ENCODE results near the gene RPP25. TPM values are rescaled to one million over a fixed set of nuclear protein-coding genes. Genes with fewer than 3 reads are reported as not detected.

The RPP25 gene
- total and polyA plus RNA-seq, 2 of the 13 experiments (the other 11 are each of a cell fraction or from before 2014, with no cell fraction given) = 0.05 to 0.11 TPM

GRCh38 chr15:74995182-74995778 is 38.7 kb upstream of the RPP25 start, which contains the start of gene SCAMP5 (continued):
- TF ChIP-seq EZH2 (conservative IDR thresholded peaks at IDR 0.05; ENCODE audit: low read depth, low read length) = no peak
- TF ChIP-seq, protein P1, sequence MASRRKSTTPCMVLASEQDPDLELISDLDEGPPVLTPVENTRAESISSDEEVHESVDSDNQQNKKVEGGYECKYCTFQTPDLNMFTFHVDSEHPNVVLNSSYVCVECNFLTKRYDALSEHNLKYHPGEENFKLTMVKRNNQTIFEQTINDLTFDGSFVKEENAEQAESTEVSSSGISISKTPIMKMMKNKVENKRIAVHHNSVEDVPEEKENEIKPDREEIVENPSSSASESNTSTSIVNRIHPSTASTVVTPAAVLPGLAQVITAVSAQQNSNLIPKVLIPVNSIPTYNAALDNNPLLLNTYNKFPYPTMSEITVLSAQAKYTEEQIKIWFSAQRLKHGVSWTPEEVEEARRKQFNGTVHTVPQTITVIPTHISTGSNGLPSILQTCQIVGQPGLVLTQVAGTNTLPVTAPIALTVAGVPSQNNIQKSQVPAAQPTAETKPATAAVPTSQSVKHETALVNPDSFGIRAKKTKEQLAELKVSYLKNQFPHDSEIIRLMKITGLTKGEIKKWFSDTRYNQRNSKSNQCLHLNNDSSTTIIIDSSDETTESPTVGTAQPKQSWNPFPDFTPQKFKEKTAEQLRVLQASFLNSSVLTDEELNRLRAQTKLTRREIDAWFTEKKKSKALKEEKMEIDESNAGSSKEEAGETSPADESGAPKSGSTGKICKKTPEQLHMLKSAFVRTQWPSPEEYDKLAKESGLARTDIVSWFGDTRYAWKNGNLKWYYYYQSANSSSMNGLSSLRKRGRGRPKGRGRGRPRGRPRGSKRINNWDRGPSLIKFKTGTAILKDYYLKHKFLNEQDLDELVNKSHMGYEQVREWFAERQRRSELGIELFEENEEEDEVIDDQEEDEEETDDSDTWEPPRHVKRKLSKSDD (CRISPR knock-in tag; IDR thresholded peaks at IDR 0.05; ENCODE audit: low read depth) = peak; percentile 75
- TF ChIP-seq ZFP62 (CRISPR knock-in tag; IDR thresholded peaks at IDR 0.05) = no peak
- TF ChIP-seq ZNF496 (CRISPR knock-in tag; IDR thresholded peaks at IDR 0.05; ENCODE audit: insufficient replicate concordance) = no peak
- no peak for TF ChIP-seq RFX5 (IDR thresholded peaks at IDR 0.05; ENCODE audit: low read depth, low read length)
- no peak for TF ChIP-seq NR2F1 (CRISPR knock-in tag; IDR thresholded peaks at IDR 0.05)
- TF ChIP-seq SETDB1 (CRISPR knock-in tag; IDR thresholded peaks at IDR 0.05; ENCODE audit: borderline replicate concordance) = no peak
- TF ChIP-seq MEIS1 (CRISPR knock-in tag; IDR thresholded peaks at IDR 0.05; ENCODE audit: borderline replicate concordance) = no peak
- no peak; the same call in 1 of the 2 replicates for TF ChIP-seq SAFB2 (CRISPR knock-in tag; IDR thresholded peaks at IDR 0.05; ENCODE audit: borderline replicate concordance, low read depth)
- TF ChIP-seq ATAD3A (CRISPR knock-in tag; IDR thresholded peaks at IDR 0.05) = 0 out of 2 replicates have a peak, but pooled peaks have one; percentile 61
- TF ChIP-seq, protein P2, sequence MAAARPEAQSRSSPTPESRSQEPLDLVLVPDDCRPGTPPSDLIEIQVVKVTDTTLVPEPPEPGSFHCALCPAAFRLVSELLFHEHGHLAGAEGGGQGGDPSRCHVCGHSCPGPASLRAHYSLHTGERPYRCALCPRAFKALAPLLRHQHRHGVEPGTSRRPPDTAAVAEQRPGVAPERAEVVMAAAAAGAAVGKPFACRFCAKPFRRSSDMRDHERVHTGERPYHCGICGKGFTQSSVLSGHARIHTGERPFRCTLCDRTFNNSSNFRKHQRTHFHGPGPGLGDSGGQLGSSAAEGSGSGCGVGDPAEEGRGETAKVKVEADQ (CRISPR knock-in tag; IDR thresholded peaks at IDR 0.05; ENCODE audit: borderline replicate concordance) = no peak
- TF ChIP-seq ZEB1 (IDR thresholded peaks at IDR 0.05; ENCODE audit: insufficient replicate concordance, low read depth) = no peak
- TF ChIP-seq, protein P3, sequence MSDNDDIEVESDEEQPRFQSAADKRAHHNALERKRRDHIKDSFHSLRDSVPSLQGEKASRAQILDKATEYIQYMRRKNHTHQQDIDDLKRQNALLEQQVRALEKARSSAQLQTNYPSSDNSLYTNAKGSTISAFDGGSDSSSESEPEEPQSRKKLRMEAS (IDR thresholded peaks at IDR 0.05) = peak; percentile 60
- TF ChIP-seq, protein P4, sequence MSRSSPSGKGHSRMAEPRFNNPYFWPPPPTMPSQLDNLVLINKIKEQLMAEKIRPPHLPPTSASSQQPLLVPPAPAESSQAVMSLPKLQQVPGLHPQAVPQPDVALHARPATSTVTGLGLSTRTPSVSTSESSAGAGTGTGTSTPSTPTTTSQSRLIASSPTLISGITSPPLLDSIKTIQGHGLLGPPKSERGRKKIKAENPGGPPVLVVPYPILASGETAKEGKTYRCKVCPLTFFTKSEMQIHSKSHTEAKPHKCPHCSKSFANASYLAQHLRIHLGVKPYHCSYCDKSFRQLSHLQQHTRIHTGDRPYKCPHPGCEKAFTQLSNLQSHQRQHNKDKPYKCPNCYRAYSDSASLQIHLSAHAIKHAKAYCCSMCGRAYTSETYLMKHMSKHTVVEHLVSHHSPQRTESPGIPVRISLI (CRISPR knock-in tag; IDR thresholded peaks at IDR 0.05; ENCODE audit: borderline replicate concordance) = no peak
- TF ChIP-seq IRX3 (CRISPR knock-in tag; IDR thresholded peaks at IDR 0.05; ENCODE audit: borderline replicate concordance, low read depth) = no peak
- TF ChIP-seq ZNF547 (CRISPR knock-in tag; IDR thresholded peaks at IDR 0.05) = peak; percentile 27; the same call in 1 of the 2 replicates
- 0 out of 2 replicates have a peak, but pooled peaks have one; percentile 69 for TF ChIP-seq ZNF446 (CRISPR knock-in tag; IDR thresholded peaks at IDR 0.05)
- no peak for TF ChIP-seq MAFG (CRISPR knock-in tag; IDR thresholded peaks at IDR 0.05)
- peak; percentile 96 for TF ChIP-seq ZBTB44 (CRISPR knock-in tag; IDR thresholded peaks at IDR 0.05)
- TF ChIP-seq ZNF501 (CRISPR knock-in tag; IDR thresholded peaks at IDR 0.05) = no peak; the same call in 1 of the 2 replicates
- no peak for TF ChIP-seq ZNF569 (CRISPR knock-in tag; IDR thresholded peaks at IDR 0.05; ENCODE audit: borderline replicate concordance)
- TF ChIP-seq NFKBIZ (CRISPR knock-in tag; IDR thresholded peaks at IDR 0.05) = no peak
- peak; percentile 49; the same call in 1 of the 2 replicates for TF ChIP-seq KMT2A (CRISPR knock-in tag; IDR thresholded peaks at IDR 0.05)
- peak; percentile 90 for TF ChIP-seq ZNF766 (CRISPR knock-in tag; IDR thresholded peaks at IDR 0.05; ENCODE audit: borderline replicate concordance)

Data from HepG2 (cell line).